Caco-2 (cell line): Measurements from ENCODE around the gene RRAGC. TPM values are rescaled to one million over a fixed set of nuclear protein-coding genes. Genes with fewer than 3 reads are reported as not detected.

Source experiments
- BruUV-seq: library from RNA; stranded (reverse); fragments of 400-500 nt; replicated peaks from 2 replicates; lab custom pipeline; 2021; lab: Mats Ljungman, UMichigan
- CTCF ChIA-PET: fragments of 300-600 bp; sonication (Branson Sonifier 250); formaldehyde crosslinking; loops from one replicate; lab custom pipeline; 2022; ENCODE audit warnings: antibody characterized with exemption; lab: Charles Lee
- POLR2A ChIA-PET: fragments of 300-600 bp; sonication (Branson Sonifier 250); formaldehyde crosslinking; loops from one replicate; lab custom pipeline; 2022; ENCODE audit warnings: antibody characterized with exemption; lab: Charles Lee
- DNase-seq, 2 experiments: peaks; one replicate each; pipeline versions ENCODE4 v3.0.0 to v3.0.0-alpha.2; 2020 to 2022
- H3K27me3 ChIP-seq: replicated peaks from 2 replicates; pipeline ENCODE4 v1.6.0; 2011; ENCODE audit warnings: low read length; ENCODE audit not compliant: control insufficient read depth, insufficient read depth
- H3K36me3 ChIP-seq: 2 replicates; pipeline ENCODE4 v1.5.1; 2011; ENCODE audit warnings: low read length; ENCODE audit not compliant: control insufficient read depth, insufficient read depth
- H3K4me1 ChIP-seq: fragments of 250-450 bp; sonication (Bioruptor Pico); 2 replicates; pipeline ENCODE4 v1.5.1; 2020; ENCODE audit warnings: mild to moderate bottlenecking
- H3K4me3 ChIP-seq: 2 replicates; pipeline ENCODE4 v1.5.1; 2011; ENCODE audit warnings: low read depth, mild to moderate bottlenecking, control low read depth, low read length
- H3K9me3 ChIP-seq: fragments of 250-450 bp; sonication (Bioruptor Pico); 2 replicates; pipeline ENCODE4 v1.5.1; 2020; ENCODE audit warnings: mild to moderate bottlenecking, moderate library complexity
- H3K27ac Mint-ChIP-seq: one replicate; pipeline ENCODE4 v1.8.0; 2022; ENCODE audit warnings: mixed read lengths; ENCODE audit not compliant: unreplicated experiment
- H3K27me3 Mint-ChIP-seq: one replicate; pipeline ENCODE4 v1.8.0; 2022; ENCODE audit warnings: mixed read lengths; ENCODE audit not compliant: insufficient read depth, unreplicated experiment
- H3K36me3 Mint-ChIP-seq: one replicate; pipeline ENCODE4 v1.8.0; 2022; ENCODE audit warnings: mild to moderate bottlenecking, mixed read lengths; ENCODE audit not compliant: insufficient read depth, unreplicated experiment
- H3K4me1 Mint-ChIP-seq: one replicate; pipeline ENCODE4 v1.8.0; 2022; ENCODE audit warnings: low read depth, mixed read lengths; ENCODE audit not compliant: unreplicated experiment
- H3K4me3 Mint-ChIP-seq: one replicate; pipeline ENCODE4 v1.8.0; 2022; ENCODE audit warnings: mild to moderate bottlenecking, moderate library complexity, mixed read lengths; ENCODE audit not compliant: unreplicated experiment
- H3K9me3 Mint-ChIP-seq: one replicate; pipeline ENCODE4 v1.8.0; 2022; ENCODE audit warnings: mixed read lengths; ENCODE audit not compliant: unreplicated experiment
- CTCF ChIP-seq, 2 experiments: fragments of 200-600 bp in 1 of 2; IDR thresholded peaks; 1 replicate in 1 of 2; 2 replicates in 1 of 2; pipeline versions ENCODE4 v1.5.1 to v1.8.0; 2011 to 2022; ENCODE audit warnings: antibody characterized with exemption in 1 of 2, control low read depth in 1 of 2, inconsistent platforms in 1 of 2, low read depth in 1 of 2, low read length in 1 of 2, mild to moderate bottlenecking in 1 of 2, moderate library complexity in 1 of 2; ENCODE audit not compliant: insufficient read depth in 1 of 2, severe bottlenecking in 1 of 2, unreplicated experiment in 1 of 2
- intact Hi-C: fragments of 100-400 bp; cut with micrococcal nuclease; formaldehyde crosslinking; loops from one replicate; pipeline ENCODE4 v1.10.0; 2022; ENCODE audit not compliant: unreplicated experiment
- total RNA-seq: library from RNA; stranded (reverse); gene quantifications from 2 replicates; pipeline ENCODE4 v1.2.3, GENCODE V29; 2022

The RRAGC gene
- total RNA-seq, 1 experiment from 2014 or later = 16.0 TPM

- Histone ChIP-seq H3K9me3 (peaks cover 5% of the 10 kb centered on the region; the same call in 1 of the 2 replicates), H3K36me3 (no peaks in the 10 kb centered on the region), H3K4me3 (no peak overlapping the region), H3K4me1 (no peaks in the 10 kb centered on the region), H3K27me3 (no peaks in the 10 kb centered on the region)
- Mint-ChIP-seq H3K27me3 (peaks cover 7% of the 10 kb centered on the region), H3K9me3 (no peaks in the 10 kb centered on the region), H3K4me1 (no peaks in the 10 kb centered on the region), H3K27ac (no peak overlapping the region), H3K36me3 (no peaks in the 10 kb centered on the region), H3K4me3 (no peak overlapping the region)
- TF ChIP-seq CTCF (IDR thresholded peaks at IDR 0.05; ENCODE audit: insufficient read depth in 1 of 2, low read depth in 1 of 2, low read length in 1 of 2, severe bottlenecking in 1 of 2, unreplicated experiment in 1 of 2) = no peak
- intact Hi-C loops = no loop called here
- POLR2A ChIA-PET = no interaction called here
- CTCF ChIA-PET = no interaction called here
- DNase-seq = no peak
- no TSS peak for BruUV-seq
Measured at GRCh38 chr1:38791892-38792291, 67.7 kb downstream of the RRAGC start.

- BruUV-seq = no TSS peak
- intact Hi-C loops = no loop called here
- TF ChIP-seq CTCF (IDR thresholded peaks at IDR 0.05; ENCODE audit: insufficient read depth in 1 of 2, low read depth in 1 of 2, low read length in 1 of 2, severe bottlenecking in 1 of 2, unreplicated experiment in 1 of 2) = no peak
- Histone ChIP-seq H3K4me1 (no peaks in the 10 kb centered on the region), H3K27me3 (no peaks in the 10 kb centered on the region), H3K9me3 (peaks cover 5% of the 10 kb centered on the region; the same call in 1 of the 2 replicates), H3K4me3 (no peak overlapping the region), H3K36me3 (no peaks in the 10 kb centered on the region)
- ChIA-PET POLR2A (no interaction called here), CTCF (no interaction called here)
- no peak for DNase-seq
- Mint-ChIP-seq H3K4me3 (no peak overlapping the region), H3K9me3 (no peaks in the 10 kb centered on the region), H3K27me3 (peaks cover 7% of the 10 kb centered on the region), H3K4me1 (no peaks in the 10 kb centered on the region), H3K27ac (no peak overlapping the region), H3K36me3 (no peaks in the 10 kb centered on the region)
Measured at GRCh38 chr1:38791164-38791515, 68.4 kb downstream of the RRAGC start.

GRCh38 chr1:38790422-38791163, 69.0 kb downstream of the RRAGC start:
- Histone ChIP-seq H3K4me1 (no peaks in the 10 kb centered on the region), H3K9me3 (peaks cover 5% of the 10 kb centered on the region; the same call in 1 of the 2 replicates), H3K27me3 (no peaks in the 10 kb centered on the region), H3K4me3 (no peak overlapping the region), H3K36me3 (no peaks in the 10 kb centered on the region)
- Mint-ChIP-seq H3K4me1 (no peaks in the 10 kb centered on the region), H3K27me3 (peaks cover 10% of the 10 kb centered on the region), H3K9me3 (no peaks in the 10 kb centered on the region), H3K27ac (no peak overlapping the region), H3K36me3 (no peaks in the 10 kb centered on the region), H3K4me3 (no peak overlapping the region)
- intact Hi-C loops = no loop called here
- TF ChIP-seq CTCF (IDR thresholded peaks at IDR 0.05; ENCODE audit: insufficient read depth in 1 of 2, low read depth in 1 of 2, low read length in 1 of 2, severe bottlenecking in 1 of 2, unreplicated experiment in 1 of 2) = no peak
- BruUV-seq = no TSS peak
- POLR2A ChIA-PET = no interaction called here
- DNase-seq = no peak
- CTCF ChIA-PET = no interaction called here
